ENCODE results near the gene RNF157. TPM values are rescaled to one million over a fixed set of nuclear protein-coding genes. Genes with fewer than 3 reads are reported as not detected.

RNF157 gene
- total and polyA plus RNA-seq, 12 donors, result 2.3 to 6.1 (median 4.5) TPM

GRCh38 chr17:76237859-76238313, 2.4 kb downstream of the RNF157 start:
- Histone ChIP-seq H3K36me3 (replicated peaks in 1 of 2) (no peaks in the 10 kb centered on the region), H3K27ac (no peak overlapping the region), H3K4me1 (replicated peaks in 1 of 2) (peaks cover 11 to 15% of the 10 kb centered on the region in 2 donors), H3K4me3 (no peak overlapping the region), H3K27me3 (no peaks in the 10 kb centered on the region), H3K9me3 (replicated peaks in 1 of 3) (no peaks in the 10 kb centered on the region)
- TF ChIP-seq CTCF (IDR thresholded peaks at IDR 0.05) (no peak), POLR2A (IDR thresholded peaks at IDR 0.05) (no peak)
- intact Hi-C loops (cut with DNase I), result no loop called here
- 84 to 88% (median 86%) methylated on average over 7 of the region's 7 CpGs for WGBS, 4 donors
- no peak for DNase-seq

GRCh38 chr17:76236603-76237002, 3.7 kb downstream of the RNF157 start:
- no peak for DNase-seq
- Histone ChIP-seq H3K4me3 (no peak overlapping the region), H3K9me3 (replicated peaks in 1 of 3) (no peaks in the 10 kb centered on the region), H3K27ac (no peak overlapping the region), H3K27me3 (no peaks in the 10 kb centered on the region), H3K36me3 (replicated peaks in 1 of 2) (no peaks in the 10 kb centered on the region), H3K4me1 (replicated peaks in 1 of 2) (peaks cover 11 to 14% of the 10 kb centered on the region in 2 donors)
- intact Hi-C loops (cut with DNase I), result no loop called here
- TF ChIP-seq CTCF (IDR thresholded peaks at IDR 0.05) (no peak), POLR2A (IDR thresholded peaks at IDR 0.05) (no peak)

- WGBS, 4 donors, result 89 to 100% (median 97%) methylated on average over 2 of the region's 2 CpGs
- Histone ChIP-seq H3K27ac (no peak overlapping the region), H3K27me3 (no peaks in the 10 kb centered on the region), H3K9me3 (replicated peaks in 1 of 3) (no peaks in the 10 kb centered on the region), H3K4me3 (no peak overlapping the region), H3K36me3 (replicated peaks in 1 of 2) (no peaks in the 10 kb centered on the region), H3K4me1 (replicated peaks in 1 of 2) (peaks cover 6 to 7% of the 10 kb centered on the region in 2 donors)
- no peak for DNase-seq
- no peak for TF ChIP-seq POLR2A (IDR thresholded peaks at IDR 0.05)
- no peak for TF ChIP-seq CTCF (IDR thresholded peaks at IDR 0.05)
- intact Hi-C loops (cut with DNase I), result no loop called here
These were observed 4.4 kb downstream of the RNF157 start for GRCh38 chr17:76235883-76236282.

GRCh38 chr17:76234354-76234679, 6.0 kb downstream of the RNF157 start:
- no peaks in the 10 kb centered on the region for H3K4me1 ChIP-seq (replicated peaks in 1 of 2)
- peak in 1 of 7 donors; percentile 20 for DNase-seq
- 79 to 86% (median 83%) methylated on average over 5 of the region's 5 CpGs for WGBS, 4 donors
- no peaks in the 10 kb centered on the region for H3K27me3 ChIP-seq
- intact Hi-C loops (cut with DNase I), result no loop called here
- no peak for TF ChIP-seq POLR2A (IDR thresholded peaks at IDR 0.05)
- TF ChIP-seq CTCF (IDR thresholded peaks at IDR 0.05), result no peak
- no peaks in the 10 kb centered on the region for H3K9me3 ChIP-seq (replicated peaks in 1 of 3)
- no peak overlapping the region for H3K27ac ChIP-seq
- no peak overlapping the region for H3K4me3 ChIP-seq
- H3K36me3 ChIP-seq (replicated peaks in 1 of 2), result no peaks in the 10 kb centered on the region

Measured in adrenal gland (tissue), 12 donors.